ENCODE data around the gene TOPBP1. TPM values are rescaled to one million over a fixed set of nuclear protein-coding genes. Genes with fewer than 3 reads are reported as not detected.

The TOPBP1 gene
- 10 to 100 TPM; 15.6 to 29.1 (median 17.5) TPM for total RNA-seq

GRCh38 chr3:133661454-133662277 is at the start of gene TOPBP1:
Gene TOPBP1 (minus strand): TSS chr3:133661941. CDS start chr3:133661127, 814 bp downstream.
- intact Hi-C loops (cut with DNase I) = loop anchor here (5.0 to 10.0 kb wide), 2 partner anchors 146 to 263 kb away; partner anchors contain the start of gene SRPRB
- no peak for TF ChIP-seq POLR2A (IDR thresholded peaks at IDR 0.05; ENCODE audit: low read depth)
- TF ChIP-seq CTCF (IDR thresholded peaks at IDR 0.05) = no peak
- peak; percentile 60 to 84 for TF ChIP-seq POLR2AphosphoS5 (IDR thresholded peaks at IDR 0.05)
- TF ChIP-seq EP300 (IDR thresholded peaks at IDR 0.05) = no peak
- Histone ChIP-seq H3K4me1 (peaks cover 23 to 38% (median 24%) of the 10 kb centered on the region in 4 donors), H3K4me3 (peak within 1 kb of the TSS; percentile 79 to 98 (median 88)), H3K36me3 (peaks cover 5 to 27% (median 16%) of the 10 kb centered on the region in 4 donors), H3K9me3 (no peaks in the 10 kb centered on the region), H3K27ac (replicated peaks in 1 of 4) (peak within 1 kb of the TSS; percentile 80 to 88 (median 84)), H3K27me3 (no peaks in the 10 kb centered on the region)
- WGBS = 0% methylated on average over 12 of the region's 58 CpGs
- DNase-seq (ENCODE audit: extremely low spot score) = no peak

- DNase-seq (ENCODE audit: extremely low spot score) = peak; percentile 70
- intact Hi-C loops (cut with DNase I) = no loop called here
- TF ChIP-seq EP300 (IDR thresholded peaks at IDR 0.05) (no peak), CTCF (IDR thresholded peaks at IDR 0.05) (no peak), POLR2A (IDR thresholded peaks at IDR 0.05; ENCODE audit: low read depth) (no peak), POLR2AphosphoS5 (IDR thresholded peaks at IDR 0.05) (no peak)
Measured at GRCh38 chr3:133711013-133711412, 49.3 kb upstream of the TOPBP1 start.

GRCh38 chr3:133709139-133709750 is 47.5 kb upstream of the TOPBP1 start:
- H3K36me3 ChIP-seq = no peaks in the 10 kb centered on the region
- H3K27ac ChIP-seq (replicated peaks in 1 of 4) = no peak overlapping the region
- intact Hi-C loops (cut with DNase I) = no loop called here
- peak; percentile 78 for DNase-seq (ENCODE audit: extremely low spot score)
- TF ChIP-seq POLR2A (IDR thresholded peaks at IDR 0.05; ENCODE audit: low read depth) (no peak), POLR2AphosphoS5 (IDR thresholded peaks at IDR 0.05) (no peak), CTCF (IDR thresholded peaks at IDR 0.05) (no peak)
- H3K27me3 ChIP-seq = no peaks in the 10 kb centered on the region
- H3K9me3 ChIP-seq = no peaks in the 10 kb centered on the region
- WGBS = 85% methylated on average over 2 of the region's 3 CpGs
- H3K4me1 ChIP-seq = no peaks in the 10 kb centered on the region
- H3K4me3 ChIP-seq = no peak overlapping the region

More at GRCh38 chr3:133711013-133711412, 49.3 kb upstream of the TOPBP1 start:
- Histone ChIP-seq H3K36me3 (no peaks in the 10 kb centered on the region), H3K4me3 (no peak overlapping the region), H3K9me3 (no peaks in the 10 kb centered on the region), H3K27ac (replicated peaks in 1 of 4) (no peak overlapping the region), H3K27me3 (no peaks in the 10 kb centered on the region), H3K4me1 (no peaks in the 10 kb centered on the region)
- WGBS = 82% methylated on average over 4 of the region's 4 CpGs

GRCh38 chr3:133706033-133706432 is 44.3 kb upstream of the TOPBP1 start:
- Histone ChIP-seq H3K4me1 (no peaks in the 10 kb centered on the region), H3K4me3 (no peak overlapping the region), H3K9me3 (no peaks in the 10 kb centered on the region), H3K36me3 (no peaks in the 10 kb centered on the region), H3K27me3 (no peaks in the 10 kb centered on the region), H3K27ac (replicated peaks in 1 of 4) (no peak overlapping the region)
- DNase-seq (ENCODE audit: extremely low spot score) = peak; percentile 70
- intact Hi-C loops (cut with DNase I) = no loop called here
- TF ChIP-seq POLR2A (IDR thresholded peaks at IDR 0.05; ENCODE audit: low read depth) = no peak
- TF ChIP-seq EP300 (IDR thresholded peaks at IDR 0.05) = no peak
- no peak for TF ChIP-seq POLR2AphosphoS5 (IDR thresholded peaks at IDR 0.05)
- TF ChIP-seq CTCF (IDR thresholded peaks at IDR 0.05) = no peak
- WGBS = 68% methylated on average over 3 of the region's 4 CpGs

Data from esophagus muscularis mucosa (tissue), 4 donors.